Memory B cell (primary cell): Measurements from ENCODE around the gene PABPN1L.

ENCODE experiments used
- ATAC-seq: fragments of 150-1000 bp; cut with Tn5 transposase; 2 replicates; pipeline ENCODE4 v1.10.0; 2021; ENCODE audit warnings: low read depth, mild to moderate bottlenecking, moderate library complexity
- DNase-seq, 2 donors: peaks; one replicate each; pipeline ENCODE4 v3.0.0; 2022; ENCODE audit warnings: low spot score in 2 of 2
- H3K27ac Mint-ChIP-seq: one replicate; pipeline ENCODE4 v1.8.0; 2022; ENCODE audit warnings: mild to moderate bottlenecking, moderate library complexity, mixed read lengths
- H3K27me3 Mint-ChIP-seq: one replicate; pipeline ENCODE4 v1.8.0; 2022; ENCODE audit warnings: mixed read lengths
- H3K36me3 Mint-ChIP-seq: one replicate; pipeline ENCODE4 v1.8.0; 2022; ENCODE audit warnings: mild to moderate bottlenecking, mixed read lengths
- H3K4me1 Mint-ChIP-seq: one replicate; pipeline ENCODE4 v1.8.0; 2022; ENCODE audit warnings: mixed read lengths
- H3K4me3 Mint-ChIP-seq: one replicate; pipeline ENCODE4 v1.8.0; 2022; ENCODE audit warnings: mild to moderate bottlenecking, moderate library complexity, mixed read lengths
- H3K9me3 Mint-ChIP-seq: one replicate; pipeline ENCODE4 v1.8.0; 2022; ENCODE audit warnings: mixed read lengths

The PABPN1L gene

GRCh38 chr16:88861359-88861758, 5.1 kb downstream of the PABPN1L start:
- DNase-seq (no peak), ATAC-seq (no peak)
- Mint-ChIP-seq H3K27me3 (no peaks in the 10 kb centered on the region), H3K4me1 (peaks cover 9% of the 10 kb centered on the region), H3K9me3 (no peaks in the 10 kb centered on the region), H3K36me3 (peaks cover 4% of the 10 kb centered on the region), H3K4me3 (no peak overlapping the region), H3K27ac (no peak overlapping the region)

GRCh38 chr16:88859381-88860091, 6.9 kb downstream of the PABPN1L start:
- peaks cover 13% of the 10 kb centered on the region for H3K4me1 Mint-ChIP-seq

GRCh38 chr16:88857728-88858339, 8.6 kb downstream of the PABPN1L start:
- Mint-ChIP-seq H3K27me3 (no peaks in the 10 kb centered on the region), H3K9me3 (no peaks in the 10 kb centered on the region)

More at GRCh38 chr16:88859381-88860091, 6.9 kb downstream of the PABPN1L start:
- no peak for DNase-seq
- Mint-ChIP-seq H3K4me3 (no peak overlapping the region), H3K9me3 (no peaks in the 10 kb centered on the region), H3K27me3 (no peaks in the 10 kb centered on the region), H3K36me3 (peaks cover 4% of the 10 kb centered on the region), H3K27ac (no peak overlapping the region)
- ATAC-seq: no peak

GRCh38 chr16:88856828-88857727, 9.4 kb downstream of the PABPN1L start, which contains the start of the genes GALNS and TRAPPC2L:
Gene GALNS, minus strand, starts transcription at chr16:88856947. Its CDS starts 70 bp downstream, at chr16:88856877.
Gene TRAPPC2L, plus strand, starts transcription at chr16:88857127. Its CDS starts 24 bp downstream, at chr16:88857151.
- peak; percentile 99 for DNase-seq
- Mint-ChIP-seq H3K4me1 (peaks cover 16% of the 10 kb centered on the region), H3K4me3 (peak within 1 kb of the TSS; percentile 97), H3K36me3 (peaks cover 4% of the 10 kb centered on the region), H3K27ac (peak within 1 kb of the TSS; percentile 93), H3K9me3 (no peaks in the 10 kb centered on the region), H3K27me3 (no peaks in the 10 kb centered on the region)
- peak; percentile 81 for ATAC-seq

More at GRCh38 chr16:88857728-88858339, 8.6 kb downstream of the PABPN1L start:
- DNase-seq (peak; percentile 69 to 70), ATAC-seq (peak; percentile 48)
- H3K4me1 Mint-ChIP-seq: peaks cover 13% of the 10 kb centered on the region
- peak overlapping the region; percentile 93 for H3K27ac Mint-ChIP-seq
- H3K4me3 Mint-ChIP-seq: peak overlapping the region; percentile 97
- peaks cover 4% of the 10 kb centered on the region for H3K36me3 Mint-ChIP-seq

- peak in 1 of 2 donors; percentile 40 for DNase-seq
- H3K9me3 Mint-ChIP-seq: no peaks in the 10 kb centered on the region
- peak; percentile 18 for ATAC-seq
- no peaks in the 10 kb centered on the region for H3K27me3 Mint-ChIP-seq
- peak overlapping the region; percentile 97 for H3K4me3 Mint-ChIP-seq
- peaks cover 16% of the 10 kb centered on the region for H3K4me1 Mint-ChIP-seq
- H3K27ac Mint-ChIP-seq: peak overlapping the region; percentile 93
- peaks cover 4% of the 10 kb centered on the region for H3K36me3 Mint-ChIP-seq
Measured at GRCh38 chr16:88856122-88856827, 10.2 kb downstream of the PABPN1L start.

GRCh38 chr16:88855736-88856121, 10.7 kb downstream of the PABPN1L start:
- H3K9me3 Mint-ChIP-seq: no peaks in the 10 kb centered on the region
- H3K36me3 Mint-ChIP-seq: peaks cover 2% of the 10 kb centered on the region
- peak overlapping the region; percentile 84 for H3K27ac Mint-ChIP-seq
- H3K4me3 Mint-ChIP-seq: peak overlapping the region; percentile 71
- ATAC-seq: no peak
- no peak for DNase-seq
- H3K27me3 Mint-ChIP-seq: no peaks in the 10 kb centered on the region
- peaks cover 16% of the 10 kb centered on the region for H3K4me1 Mint-ChIP-seq

- ATAC-seq: no peak
- peaks cover 16% of the 10 kb centered on the region for H3K4me1 Mint-ChIP-seq
- peak overlapping the region; percentile 84 for H3K27ac Mint-ChIP-seq
- H3K36me3 Mint-ChIP-seq: peaks cover 1% of the 10 kb centered on the region
- no peaks in the 10 kb centered on the region for H3K27me3 Mint-ChIP-seq
- H3K4me3 Mint-ChIP-seq: peak overlapping the region; percentile 78
- DNase-seq: no peak
- H3K9me3 Mint-ChIP-seq: no peaks in the 10 kb centered on the region
Measured at GRCh38 chr16:88855176-88855575, 11.3 kb downstream of the PABPN1L start.

- Mint-ChIP-seq H3K36me3 (peaks cover 1% of the 10 kb centered on the region), H3K9me3 (no peaks in the 10 kb centered on the region), H3K27ac (peak overlapping the region; percentile 84), H3K4me3 (peak overlapping the region; percentile 64), H3K27me3 (no peaks in the 10 kb centered on the region), H3K4me1 (peaks cover 16% of the 10 kb centered on the region)
- DNase-seq (peak; percentile 36 to 46), ATAC-seq (peak; percentile 57)
Measured at GRCh38 chr16:88854306-88855111, 12.0 kb downstream of the PABPN1L start.

GRCh38 chr16:88853325-88853941, 13.0 kb downstream of the PABPN1L start:
- Mint-ChIP-seq H3K36me3 (peaks cover 1% of the 10 kb centered on the region), H3K9me3 (no peaks in the 10 kb centered on the region), H3K4me3 (no peak overlapping the region), H3K27me3 (no peaks in the 10 kb centered on the region), H3K4me1 (peaks cover 14% of the 10 kb centered on the region), H3K27ac (no peak overlapping the region)
- DNase-seq: no peak
- no peak for ATAC-seq

- DNase-seq (no peak), ATAC-seq (no peak)
- Mint-ChIP-seq H3K9me3 (no peaks in the 10 kb centered on the region), H3K27ac (peak overlapping the region; percentile 5), H3K4me3 (no peak overlapping the region), H3K4me1 (peaks cover 7% of the 10 kb centered on the region), H3K36me3 (no peaks in the 10 kb centered on the region), H3K27me3 (no peaks in the 10 kb centered on the region)
Measured at GRCh38 chr16:88851616-88852015, 14.8 kb downstream of the PABPN1L start.

- no peaks in the 10 kb centered on the region for H3K36me3 Mint-ChIP-seq
- DNase-seq: no peak
- H3K4me1 Mint-ChIP-seq: peaks cover 7% of the 10 kb centered on the region
- H3K9me3 Mint-ChIP-seq: no peaks in the 10 kb centered on the region
- H3K27me3 Mint-ChIP-seq: no peaks in the 10 kb centered on the region
- no peak overlapping the region for H3K4me3 Mint-ChIP-seq
- H3K27ac Mint-ChIP-seq: no peak overlapping the region
- no peak for ATAC-seq
Measured at GRCh38 chr16:88850531-88851199, 15.8 kb downstream of the PABPN1L start.

- no peaks in the 10 kb centered on the region for H3K27me3 Mint-ChIP-seq
- H3K4me1 Mint-ChIP-seq: peaks cover 3% of the 10 kb centered on the region
- no peaks in the 10 kb centered on the region for H3K36me3 Mint-ChIP-seq
- no peaks in the 10 kb centered on the region for H3K9me3 Mint-ChIP-seq
- ATAC-seq: no peak
- H3K27ac Mint-ChIP-seq: no peak overlapping the region
- DNase-seq: no peak
- no peak overlapping the region for H3K4me3 Mint-ChIP-seq
Measured at GRCh38 chr16:88848557-88848956, 17.9 kb downstream of the PABPN1L start.
